A172 (cell line): ENCODE measurements around the gene SPRED1. TPM values are rescaled to one million over a fixed set of nuclear protein-coding genes. Genes with fewer than 3 reads are reported as not detected.

Source experiments
- DNase-seq: peaks from one replicate; pipeline ENCODE4 v3.0.0-alpha.2; 2015; ENCODE audit warnings: low spot score
- total RNA-seq: library from RNA; depleted of rRNA; stranded (reverse); fragments of >200 nt; shearing (Covaris generic); gene quantifications from 2 replicates; pipeline ENCODE4 v1.2.3, GENCODE V29; 2014; rRNA removed

The SPRED1 gene
- total RNA-seq: 9.1 and 11.3 TPM in 2 replicates

DNA sequence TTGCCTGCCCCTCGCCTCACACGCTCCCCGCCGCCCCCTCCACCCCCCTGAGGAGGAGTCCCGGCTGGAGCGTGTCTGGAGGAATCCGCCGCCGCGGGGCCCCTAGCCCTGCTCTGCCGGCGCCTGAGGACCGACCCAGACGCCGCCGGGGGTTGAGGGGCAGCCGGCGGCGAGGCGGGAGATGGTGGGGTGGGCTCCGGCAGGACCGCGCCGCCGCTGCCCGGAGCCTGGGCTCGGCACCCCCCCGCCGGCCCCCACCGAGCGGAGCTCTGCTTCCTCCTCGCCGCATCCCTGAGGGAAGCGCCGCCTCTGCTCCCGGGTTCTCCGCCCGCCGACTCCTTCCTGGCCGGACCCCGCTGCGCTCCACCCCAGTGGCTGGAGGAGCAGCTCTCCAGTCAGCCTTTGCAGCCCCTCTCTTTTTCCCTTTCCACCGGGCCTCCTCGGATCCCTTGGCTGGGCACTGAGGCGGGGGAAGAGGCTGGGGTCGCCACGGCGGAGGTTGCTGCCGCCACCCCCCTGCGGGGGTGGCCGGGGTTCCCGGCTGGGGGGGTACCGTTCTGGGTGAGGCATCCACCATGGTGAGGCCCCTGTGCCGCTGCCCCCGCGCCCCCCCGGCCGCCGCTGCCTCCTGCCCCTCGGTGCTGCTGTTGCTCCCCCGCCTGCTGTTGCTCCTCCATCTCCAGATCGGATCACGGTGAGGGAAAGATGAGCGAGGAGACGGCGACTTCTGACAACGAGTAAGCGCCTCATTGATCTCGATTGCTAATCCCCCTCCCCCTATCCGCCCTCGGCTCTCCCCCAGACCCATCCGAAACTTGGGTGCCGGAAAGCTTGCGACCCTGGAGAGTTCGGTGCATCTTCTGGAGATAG is at the start of gene SPRED1:
Gene SPRED1 (plus strand): TSS at position 356 of the 870 bp plus-strand sequence. CDS start 350 bp downstream, at position 706.
- peak; percentile 18 for DNase-seq

DNA sequence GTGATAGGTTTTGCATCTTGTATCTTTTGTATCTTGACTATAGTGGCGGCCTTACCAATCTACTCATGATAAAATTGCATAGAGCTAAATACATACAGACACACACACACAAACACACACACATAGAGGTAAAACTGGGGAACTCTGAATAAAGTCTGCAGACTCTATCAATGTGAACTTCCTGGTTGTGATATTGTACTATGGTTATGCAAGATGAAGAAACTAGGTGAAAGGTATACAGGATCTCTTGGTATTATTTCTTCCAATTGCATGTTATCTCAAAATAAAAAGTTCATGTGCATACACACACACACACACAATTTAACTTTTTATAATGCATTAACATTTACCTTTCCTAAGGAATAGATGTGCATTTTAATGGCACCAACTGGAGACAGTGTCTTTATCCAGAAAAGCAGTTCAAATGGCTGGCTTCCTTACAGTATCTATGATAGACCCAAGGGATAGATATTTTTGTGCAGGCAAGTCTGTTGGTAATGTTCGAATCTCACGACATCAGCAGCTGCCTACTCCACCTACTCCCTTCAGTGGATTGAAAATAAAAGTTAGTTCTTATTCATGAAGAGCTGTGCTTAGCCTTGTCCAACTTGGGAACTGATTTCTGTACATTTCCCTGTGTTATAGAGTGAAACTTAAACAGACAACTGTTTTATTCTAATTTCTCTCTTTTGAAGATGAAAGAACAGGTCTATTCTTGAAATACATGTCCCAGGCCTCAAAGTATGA is 46.9 kb upstream of the SPRED1 start:
- no peak for DNase-seq

DNA sequence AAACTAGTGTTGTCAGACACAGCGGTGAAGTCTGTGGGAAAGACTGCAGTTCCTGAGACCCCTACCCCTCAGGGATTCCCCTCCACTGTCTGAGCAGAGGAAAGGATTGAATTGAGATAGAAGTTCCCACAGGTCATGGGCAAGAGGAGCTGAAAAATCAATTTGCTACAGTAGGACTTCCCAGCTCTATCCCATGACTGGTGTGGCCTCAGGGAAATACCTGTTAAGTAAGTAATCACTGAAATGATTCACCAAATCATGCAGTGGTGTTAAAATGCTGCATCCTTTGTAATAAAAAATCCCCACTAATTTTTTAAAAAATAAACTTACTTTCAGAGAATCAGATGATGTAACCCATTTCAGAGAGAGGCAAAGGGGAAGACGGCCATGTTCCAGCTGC is 45.0 kb upstream of the SPRED1 start:
- DNase-seq: no peak

DNA sequence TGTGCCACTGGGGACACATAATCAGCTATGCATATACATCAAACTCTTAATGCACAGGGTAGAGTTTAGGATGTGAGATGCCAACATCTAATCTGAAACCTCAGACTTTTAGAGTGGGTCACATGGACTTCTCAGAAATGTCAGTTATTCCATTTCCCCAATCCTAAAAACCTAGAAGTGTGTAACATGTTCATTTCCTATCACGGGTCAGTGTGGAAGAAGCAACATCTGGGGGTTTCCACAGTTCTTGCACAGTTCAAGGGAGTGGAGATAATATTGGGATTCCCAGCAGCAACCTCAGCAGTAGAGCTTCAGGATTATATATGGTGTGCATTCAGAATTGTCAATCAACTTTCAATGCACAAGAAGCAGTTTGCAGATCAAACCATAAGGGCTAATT is 44.4 kb upstream of the SPRED1 start:
- DNase-seq: no peak

DNA sequence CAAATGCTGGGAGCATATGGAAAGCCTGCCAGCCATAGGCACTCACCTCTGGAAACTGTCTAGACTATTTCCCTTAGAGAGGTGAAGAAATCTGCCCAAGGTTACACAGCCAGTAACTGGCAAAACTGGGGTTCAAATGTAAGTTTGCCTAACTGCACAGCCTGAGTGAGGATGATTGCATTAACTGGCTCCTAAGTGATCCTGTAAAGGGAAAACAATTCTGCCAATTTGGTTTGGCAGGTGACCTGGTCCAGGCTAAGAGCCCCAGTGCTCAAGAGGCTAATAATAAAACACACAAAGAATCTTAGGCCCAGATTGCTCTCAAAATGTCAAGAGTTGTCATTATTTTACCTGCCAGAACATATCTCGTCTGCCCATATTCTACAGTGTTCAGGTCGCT is 43.9 kb upstream of the SPRED1 start:
- DNase-seq: no peak

DNA sequence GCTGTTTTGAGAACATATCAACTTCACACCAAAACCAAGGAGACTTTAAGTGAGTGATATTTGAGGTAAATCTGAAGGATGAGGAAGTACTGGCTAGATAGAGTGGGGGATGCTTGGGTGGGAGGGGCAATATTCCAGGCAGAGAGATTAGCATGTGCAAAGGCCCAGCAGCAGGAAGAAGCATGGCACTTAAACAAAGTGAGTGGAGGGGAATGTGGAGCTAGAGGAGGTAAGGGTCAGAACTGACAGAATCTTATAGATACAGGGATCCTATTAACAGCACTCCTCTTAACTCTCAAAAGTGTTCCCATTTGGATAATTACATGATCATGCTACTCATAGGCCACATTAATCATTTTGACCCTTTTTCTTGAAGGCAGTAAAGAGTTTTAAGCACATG is 41.4 kb upstream of the SPRED1 start:
- no peak for DNase-seq

DNA sequence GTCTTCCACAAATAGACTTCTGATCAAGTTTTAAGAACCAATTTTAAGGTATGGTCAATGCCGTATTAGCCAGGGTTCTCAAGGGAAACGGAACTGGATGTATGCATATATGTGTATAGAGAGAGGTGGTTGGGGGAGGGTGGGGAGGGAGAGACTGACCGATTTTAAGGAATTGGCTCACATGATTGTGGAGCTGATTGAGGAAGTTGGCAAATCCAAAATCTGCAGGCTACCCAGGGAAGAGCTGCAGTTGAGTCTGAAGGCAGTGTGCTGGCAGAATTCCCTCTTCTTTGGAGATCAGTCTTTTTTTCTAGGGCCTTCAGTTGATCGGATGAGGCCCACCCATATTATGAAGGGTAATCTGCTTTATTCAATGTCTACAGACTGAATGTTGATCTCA is 40.8 kb upstream of the SPRED1 start:
- no peak for DNase-seq

DNA sequence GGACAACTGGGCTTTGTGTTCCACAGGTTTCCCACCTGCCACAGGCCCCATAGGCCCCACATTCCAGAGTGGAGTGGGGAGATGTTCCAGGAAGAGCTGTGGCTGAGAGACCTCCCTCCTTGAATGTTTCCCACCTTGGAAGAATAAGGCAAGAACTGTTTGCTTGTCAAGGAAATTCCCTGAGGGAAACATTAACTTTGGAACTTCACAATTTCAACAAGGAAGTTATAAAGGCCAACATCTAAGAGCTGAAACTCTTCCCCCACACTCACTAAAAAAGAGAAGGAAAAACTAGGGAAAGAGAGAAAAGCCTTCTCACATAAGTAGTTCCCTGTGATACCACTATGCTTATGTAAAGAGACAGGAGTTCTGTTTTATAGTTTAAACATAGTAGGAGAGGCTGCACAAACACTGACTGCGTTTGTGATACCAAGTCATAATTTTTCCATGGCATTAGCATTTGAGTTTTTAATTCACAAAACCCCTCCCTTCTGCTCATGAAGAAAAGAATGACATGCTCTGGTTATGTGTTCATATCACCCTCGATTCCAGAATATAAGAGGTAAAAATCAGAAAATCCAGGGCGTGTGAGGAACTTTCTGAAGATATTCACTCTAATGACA is 39.8 kb upstream of the SPRED1 start:
- DNase-seq: no peak

DNA sequence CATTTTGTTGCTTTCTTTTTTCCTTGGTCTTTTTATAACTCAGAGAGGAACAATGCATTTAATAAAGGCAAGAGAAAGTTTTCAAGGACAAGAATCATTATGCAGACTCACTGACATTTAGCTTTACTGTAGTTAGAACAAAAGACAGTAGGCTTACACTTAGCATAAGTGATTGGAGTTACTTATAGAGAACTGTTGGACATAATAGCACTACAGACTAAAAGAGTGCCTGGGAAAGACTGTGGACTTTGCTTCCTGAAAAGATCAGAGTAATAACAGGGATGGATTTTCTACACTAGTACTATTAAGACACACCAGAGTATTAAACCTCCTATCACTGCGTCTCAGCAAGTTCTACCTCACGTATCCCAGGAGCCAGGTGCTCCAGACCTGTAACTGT is 39.3 kb upstream of the SPRED1 start:
- DNase-seq: no peak

DNA sequence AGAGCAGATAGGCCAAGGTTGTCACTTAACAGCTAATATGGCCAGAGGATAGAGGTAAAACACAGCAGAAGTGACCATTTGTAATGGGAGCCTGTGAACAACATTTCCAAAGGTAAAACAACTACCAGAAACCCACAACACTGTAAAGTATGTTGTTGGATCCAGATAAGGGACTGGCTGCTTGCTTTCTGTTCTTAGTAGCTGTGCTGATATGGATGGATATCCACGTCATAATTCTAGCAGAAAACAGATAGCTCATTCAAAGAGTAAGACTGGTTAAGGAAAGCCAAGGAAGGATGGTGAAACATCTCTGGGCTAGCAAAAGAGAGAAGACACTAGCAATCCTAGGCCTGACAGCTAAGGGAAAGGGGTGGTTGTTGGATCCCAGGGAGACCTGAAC is 36.9 kb upstream of the SPRED1 start:
- DNase-seq: no peak

DNA sequence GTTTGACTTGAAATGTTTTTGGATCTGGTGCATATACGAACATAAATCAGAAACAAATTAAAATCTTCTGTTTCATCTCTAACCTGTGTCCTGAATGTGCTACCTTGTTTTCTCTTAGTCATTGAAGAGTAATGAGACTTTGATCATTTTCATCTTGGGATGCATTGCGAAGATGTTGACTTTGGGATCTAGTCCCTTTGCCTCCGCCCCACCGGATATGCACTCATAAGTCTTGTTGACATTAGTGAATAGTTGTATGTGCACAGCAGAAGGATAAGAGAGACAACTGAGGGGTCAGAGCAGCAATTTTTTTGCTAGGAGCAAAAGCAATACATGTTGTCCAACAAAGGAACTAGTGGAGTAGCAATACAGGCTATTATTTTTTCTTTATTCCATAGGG is 35.9 kb upstream of the SPRED1 start:
- DNase-seq: peak; percentile 6

DNA sequence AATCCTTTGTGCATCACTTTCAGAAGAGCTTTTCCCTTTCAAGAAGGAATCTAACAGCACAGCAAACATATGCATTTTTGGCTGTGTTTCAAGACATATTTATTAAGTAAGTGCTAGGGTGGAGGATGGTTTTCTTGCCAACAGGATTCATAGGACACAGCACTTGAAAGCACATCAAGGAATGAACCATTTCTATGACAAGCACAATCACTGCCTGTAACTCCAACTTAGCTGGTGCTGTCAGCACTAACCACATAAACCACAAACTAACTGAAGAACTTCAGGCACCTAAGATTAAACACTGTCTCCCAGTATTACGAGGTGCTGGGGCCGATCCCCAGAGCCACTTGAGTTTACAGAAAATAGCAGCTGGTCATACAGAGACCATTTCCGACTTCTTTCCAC is 35.4 kb upstream of the SPRED1 start:
- DNase-seq: peak; percentile 76

DNA sequence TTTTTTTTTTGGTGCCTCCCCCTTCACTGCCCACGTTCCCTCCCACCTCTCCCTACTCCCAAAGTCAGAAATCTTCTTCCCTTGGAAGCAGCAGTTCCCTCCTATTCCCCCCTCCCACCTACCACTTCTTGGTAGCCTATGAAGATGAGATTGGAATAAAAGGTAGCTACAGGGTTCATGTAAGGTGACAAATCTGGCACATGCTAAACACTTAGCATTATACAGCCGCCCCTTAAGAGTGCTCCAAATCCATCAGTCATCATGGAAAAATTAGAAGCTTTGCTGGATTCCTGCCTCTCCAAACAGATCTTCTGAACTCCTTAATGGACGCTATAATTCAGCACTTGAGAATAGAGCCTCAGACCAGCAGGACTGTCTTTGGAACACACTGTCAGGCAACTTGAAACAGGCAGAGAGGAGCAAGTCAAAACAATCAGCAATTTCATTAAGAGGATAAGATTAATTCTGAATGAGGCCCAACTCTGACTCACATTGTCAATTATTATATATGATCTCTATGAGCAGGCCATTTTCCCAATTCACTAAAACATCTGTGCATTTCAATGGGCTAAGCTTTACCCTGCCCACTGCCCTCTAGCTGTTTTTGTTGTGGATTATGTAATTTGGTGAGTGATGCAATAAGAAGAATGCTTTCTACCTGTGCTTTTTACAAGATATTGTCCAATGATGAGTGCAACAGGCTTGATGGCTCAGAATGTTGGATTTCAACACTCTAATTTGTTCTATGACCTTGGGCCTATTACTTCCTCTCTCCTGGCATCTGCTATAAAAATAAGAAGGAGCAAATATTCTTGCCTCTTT is 34.6 kb upstream of the SPRED1 start:
- no peak for DNase-seq

DNA sequence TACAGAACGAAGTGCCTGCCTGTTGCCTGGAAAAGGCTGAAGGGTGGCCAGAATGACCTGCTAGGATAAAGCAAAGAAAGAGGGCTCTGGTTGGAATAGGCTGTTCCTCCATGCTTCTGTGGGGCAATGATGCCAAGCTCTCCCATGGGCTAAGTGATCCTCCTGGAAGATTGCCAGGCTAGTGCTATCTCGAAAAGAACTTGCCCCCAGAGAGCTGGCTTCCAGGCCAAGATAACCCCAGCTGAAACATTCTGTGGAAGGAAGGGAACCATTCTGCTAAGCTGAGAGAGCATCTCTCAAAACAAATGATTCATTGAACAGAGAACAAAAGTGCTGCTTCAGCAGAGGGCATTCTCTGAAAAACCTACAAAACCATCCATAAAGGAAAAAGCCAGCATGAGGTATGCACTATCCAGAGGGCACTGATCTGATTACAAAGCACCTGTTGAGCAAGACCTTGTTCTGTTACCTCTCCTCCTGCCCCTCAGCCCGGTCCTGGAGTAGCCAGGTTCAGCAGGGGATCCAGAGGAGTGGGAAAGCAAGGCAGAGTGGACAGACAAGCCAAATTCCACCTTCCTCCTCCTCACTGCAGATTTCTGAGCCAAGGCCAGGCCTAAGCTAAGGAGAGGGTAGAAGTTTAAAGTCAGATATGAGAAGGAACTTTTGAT is 31.9 kb upstream of the SPRED1 start:
- no peak for DNase-seq

DNA sequence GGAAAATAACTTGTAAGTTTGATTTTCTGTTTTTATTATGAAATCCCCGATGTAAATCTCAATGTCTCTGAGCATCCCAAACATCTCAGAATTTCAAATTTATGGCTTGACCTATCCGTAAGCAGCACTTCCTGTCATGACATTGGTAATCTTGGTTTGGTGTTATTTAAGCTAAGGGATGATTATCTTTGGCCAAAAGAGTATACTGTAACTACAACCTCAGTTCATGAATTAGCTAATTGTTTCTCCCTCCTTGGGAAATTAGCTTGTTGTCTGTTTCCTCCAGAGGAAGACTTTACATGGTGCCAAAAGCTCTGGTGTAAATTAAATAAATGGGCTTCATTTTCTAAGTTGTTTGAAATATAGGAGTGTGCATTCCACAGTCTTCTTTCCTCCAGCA is 28.1 kb upstream of the SPRED1 start:
- no peak for DNase-seq

DNA sequence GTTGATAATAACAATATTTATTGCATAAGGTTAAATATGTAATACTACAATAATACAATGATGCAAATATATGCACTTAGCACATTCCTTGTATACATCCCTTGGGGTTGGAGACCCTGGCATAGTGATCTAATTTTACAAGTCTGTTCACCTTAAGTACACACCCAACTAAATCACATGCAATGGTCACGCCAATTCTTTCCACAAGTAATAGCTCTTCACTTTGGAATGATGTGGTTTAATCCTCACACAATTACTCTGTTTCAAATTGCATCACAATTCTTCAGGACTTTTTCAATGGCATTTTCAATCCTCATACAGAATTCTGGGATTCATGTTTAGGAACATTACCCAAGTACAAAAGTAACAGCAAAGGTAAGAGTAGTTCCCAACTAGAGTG is 27.3 kb upstream of the SPRED1 start:
- DNase-seq: no peak

DNA sequence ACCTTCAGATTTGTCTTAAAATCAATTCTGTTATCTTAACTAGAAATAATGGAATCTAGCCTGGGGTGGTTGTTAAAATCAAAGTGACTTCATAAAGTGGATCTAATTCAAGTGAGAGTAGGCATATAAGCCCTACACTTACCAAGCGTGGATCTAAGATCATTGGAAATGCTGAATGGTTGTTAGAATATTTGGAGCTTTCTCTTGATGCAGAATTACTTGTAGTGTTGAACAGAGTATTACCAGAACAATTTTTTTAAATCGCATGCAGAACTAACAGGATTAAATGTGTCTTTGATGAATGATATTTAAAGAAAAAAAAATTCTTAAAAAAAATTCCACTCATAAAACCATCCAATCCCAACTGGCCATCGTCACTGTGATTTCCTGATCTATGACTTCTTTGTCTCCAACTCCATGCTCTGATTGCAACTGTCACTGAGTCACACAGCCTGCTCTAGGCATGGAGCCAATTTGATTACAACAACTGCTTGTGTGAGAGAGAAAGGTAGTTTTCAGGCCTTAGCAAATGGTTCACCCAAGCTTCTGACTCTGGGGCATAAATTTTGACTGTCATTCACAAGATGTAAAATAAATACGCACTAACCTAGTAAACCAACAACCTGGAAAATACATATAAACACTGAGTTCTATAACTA is 25.9 kb upstream of the SPRED1 start:
- DNase-seq: peak; percentile 74

DNA sequence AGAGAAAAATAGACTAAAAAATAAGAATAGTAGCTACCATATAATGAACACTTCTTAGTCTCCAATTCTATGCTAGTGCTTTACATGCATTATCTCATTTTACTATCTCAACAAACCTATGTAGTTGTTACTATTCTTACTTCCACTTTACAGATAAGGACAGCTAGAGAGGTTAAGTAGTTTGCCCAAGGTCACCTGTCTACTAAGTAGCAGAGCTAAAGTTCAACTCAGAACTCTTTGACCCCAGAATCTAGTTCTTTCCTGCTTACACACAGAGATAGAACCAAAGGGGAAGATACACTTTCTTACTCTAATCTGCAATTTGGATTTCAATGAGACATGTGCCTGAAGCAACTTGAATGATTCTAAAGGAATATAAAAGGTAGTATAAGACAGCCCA is 24.7 kb upstream of the SPRED1 start:
- DNase-seq: no peak

DNA sequence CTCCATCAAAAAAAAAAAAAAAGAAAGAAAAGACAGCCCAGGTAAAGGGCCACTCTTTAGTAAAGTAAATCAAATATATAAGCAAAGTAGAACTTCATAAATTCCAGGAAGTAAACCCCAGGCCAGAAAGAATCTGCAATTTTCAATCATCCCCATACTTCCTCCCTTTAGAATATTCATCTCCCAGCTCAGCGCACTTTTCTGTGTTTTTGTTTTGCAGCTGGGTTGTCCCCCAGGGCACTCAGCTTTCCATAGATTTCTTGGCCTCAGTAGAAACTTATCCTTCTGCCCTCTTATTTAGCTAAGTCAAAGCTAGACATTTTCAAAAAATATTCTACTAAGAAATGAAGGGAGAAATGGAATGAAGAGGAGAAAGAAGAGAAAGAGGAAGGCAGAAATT is 24.0 kb upstream of the SPRED1 start:
- DNase-seq: no peak

DNA sequence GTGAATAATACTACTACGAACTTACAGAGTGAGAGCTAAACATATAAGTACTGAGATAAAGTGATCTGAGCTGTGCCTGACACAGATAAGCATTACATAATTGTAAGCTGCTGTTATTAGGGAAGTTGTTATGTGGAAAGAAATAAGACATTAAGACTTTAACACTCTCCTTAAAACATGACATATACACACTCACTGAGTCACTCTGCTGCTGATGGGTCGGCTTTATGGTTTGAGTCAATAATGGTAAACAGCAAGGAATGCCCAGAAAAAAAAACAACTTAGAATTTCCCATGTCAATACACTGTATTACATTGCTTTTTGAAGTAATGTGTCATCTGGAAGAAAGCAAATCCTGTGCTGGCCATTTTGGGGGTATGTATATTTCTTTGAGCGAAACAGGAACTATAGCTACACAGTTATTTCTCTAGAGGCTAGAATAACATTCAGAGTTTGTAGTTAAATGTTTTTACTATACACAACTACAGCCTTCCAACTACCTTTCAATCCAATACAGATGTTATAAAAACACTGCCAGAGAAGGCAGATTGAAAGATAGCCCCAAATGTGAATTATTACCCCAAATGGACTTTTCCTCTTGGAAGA is 22.8 kb upstream of the SPRED1 start:
- DNase-seq: no peak
